ENCODE measurements around the gene IFI27L1. TPM values are rescaled to one million over a fixed set of nuclear protein-coding genes. Genes with fewer than 3 reads are reported as not detected.

The IFI27L1 gene
- total and polyA plus RNA-seq, 2 donors (not counting 1 experiment from before 2014, with no cell fraction given) = 6.5 to 6.7 TPM

GRCh38 chr14:94115631-94116030 is 34.5 kb downstream of the IFI27L1 start:
- Histone ChIP-seq H4K20me1 (ENCODE audit: control insufficient read depth, insufficient read depth, low read length, poor library complexity, severe bottlenecking) (no peaks in the 10 kb centered on the region), H3K9me3 (ENCODE audit: control extremely low read depth in 1 of 3, control insufficient read depth in 2 of 3, insufficient read depth in 1 of 3, low read length in 2 of 3) (peaks cover 0 to 15% (median 14%) of the 10 kb centered on the region in 3 donors), H3K4me1 (ENCODE audit: control insufficient read depth in 2 of 2, insufficient read depth in 2 of 2, low read length in 2 of 2) (no peaks in the 10 kb centered on the region), H2AFZ (ENCODE audit: insufficient read depth, low read depth, low read length, poor library complexity, severe bottlenecking) (no peak overlapping the region), H3K36me3 (replicated peaks in 1 of 2; ENCODE audit: control extremely low read depth in 1 of 2, control insufficient read depth in 1 of 2, extremely low read depth in 1 of 2, insufficient read depth in 2 of 2, low read length in 1 of 2) (no peaks in the 10 kb centered on the region), H3K79me2 (ENCODE audit: control insufficient read depth, insufficient read depth, low read length) (no peaks in the 10 kb centered on the region), H3K4me3 (ENCODE audit: control extremely low read depth in 1 of 5, extremely low read depth in 1 of 5, insufficient read depth in 1 of 5, low read depth in 2 of 5, low read length in 4 of 5) (no peak overlapping the region), H3K27ac (ENCODE audit: low read length in 2 of 2) (no peak overlapping the region), H3K27me3 (replicated peaks in 1 of 4; ENCODE audit: control extremely low read depth in 1 of 4, control insufficient read depth in 3 of 4, insufficient read depth in 4 of 4, low read length in 3 of 4) (peaks cover 0 to 29% (median 0%) of the 10 kb centered on the region in 4 experiments), H3K4me2 (replicated peaks; ENCODE audit: low read depth, low read length, poor library complexity, severe bottlenecking) (no peak overlapping the region), H3K9ac (ENCODE audit: low read length) (no peak overlapping the region)
- H3K27me3 Mint-ChIP-seq = peaks cover 37% of the 10 kb centered on the region
- H3K4me1 Mint-ChIP-seq = no peaks in the 10 kb centered on the region
- H3K9me3 Mint-ChIP-seq (ENCODE audit: insufficient read depth) = peaks cover 10% of the 10 kb centered on the region
- H3K27ac Mint-ChIP-seq = no peak overlapping the region
- WGBS (ENCODE audit: insufficient coverage) = 96% methylated on average over 7 of the region's 15 CpGs
- ATAC-seq (ENCODE audit: low read depth) (no peak), DNase-seq (no peak)
- ChIA-PET POLR2A (no interaction called here), CTCF (interaction anchor here (0.9 kb wide), 1 partner anchor 79 kb away, joined by 3 read pairs; no protein-coding TSS in a partner anchor)
- intact Hi-C loops (cut with micrococcal nuclease) = no loop called here
- H3K4me3 Mint-ChIP-seq = no peak overlapping the region
- TF ChIP-seq EZH2 (IDR thresholded peaks at IDR 0.05; ENCODE audit: borderline replicate concordance, insufficient read depth, low read depth, low read length, poor library complexity, severe bottlenecking) (no peak), CTCF (IDR thresholded peaks at IDR 0.05) (no peak)

GRCh38 chr14:94116701-94117100 is 35.6 kb downstream of the IFI27L1 start:
- H3K27me3 Mint-ChIP-seq = peaks cover 48% of the 10 kb centered on the region

More at GRCh38 chr14:94116701-94117100, 35.6 kb downstream of the IFI27L1 start:
- Mint-ChIP-seq H3K4me3 (no peak overlapping the region), H3K27ac (no peak overlapping the region), H3K4me1 (no peaks in the 10 kb centered on the region), H3K9me3 (ENCODE audit: insufficient read depth) (peaks cover 13% of the 10 kb centered on the region)
- Histone ChIP-seq H3K9me3 (ENCODE audit: control extremely low read depth in 1 of 3, control insufficient read depth in 2 of 3, insufficient read depth in 1 of 3, low read length in 2 of 3) (peaks cover 0 to 17% (median 17%) of the 10 kb centered on the region in 3 donors), H3K9ac (ENCODE audit: low read length) (no peak overlapping the region), H4K20me1 (ENCODE audit: control insufficient read depth, insufficient read depth, low read length, poor library complexity, severe bottlenecking) (no peaks in the 10 kb centered on the region), H3K27me3 (replicated peaks in 1 of 4; ENCODE audit: control extremely low read depth in 1 of 4, control insufficient read depth in 3 of 4, insufficient read depth in 4 of 4, low read length in 3 of 4) (peaks cover 0 to 31% (median 0%) of the 10 kb centered on the region in 4 experiments), H3K4me1 (ENCODE audit: control insufficient read depth in 2 of 2, insufficient read depth in 2 of 2, low read length in 2 of 2) (no peaks in the 10 kb centered on the region), H3K4me3 (ENCODE audit: control extremely low read depth in 1 of 5, extremely low read depth in 1 of 5, insufficient read depth in 1 of 5, low read depth in 2 of 5, low read length in 4 of 5) (no peak overlapping the region), H3K36me3 (replicated peaks in 1 of 2; ENCODE audit: control extremely low read depth in 1 of 2, control insufficient read depth in 1 of 2, extremely low read depth in 1 of 2, insufficient read depth in 2 of 2, low read length in 1 of 2) (no peaks in the 10 kb centered on the region), H3K4me2 (replicated peaks; ENCODE audit: low read depth, low read length, poor library complexity, severe bottlenecking) (no peak overlapping the region), H2AFZ (ENCODE audit: insufficient read depth, low read depth, low read length, poor library complexity, severe bottlenecking) (no peak overlapping the region), H3K27ac (ENCODE audit: low read length in 2 of 2) (no peak overlapping the region), H3K79me2 (ENCODE audit: control insufficient read depth, insufficient read depth, low read length) (no peaks in the 10 kb centered on the region)
- no peak for TF ChIP-seq CTCF (IDR thresholded peaks at IDR 0.05)
- DNase-seq (no peak), ATAC-seq (ENCODE audit: low read depth) (no peak)
- intact Hi-C loops (cut with micrococcal nuclease) = no loop called here
- ChIA-PET POLR2A (no interaction called here), CTCF (no interaction called here)
- no CpG with 5 or more reads among the region's 10 CpGs for WGBS (ENCODE audit: insufficient coverage)

All from B cell (primary cell).